SU-DHL-6 (cell line): ENCODE results near the gene XPOT.

Experiments used
- EZH2phosphoT487 ChIP-seq: fragments of 200-600 bp; sonication (generic), shearing (Covaris generic); conservative IDR thresholded peaks from 2 replicates; pipeline ENCODE4 v1.6.1; 2018; ENCODE audit warnings: mild to moderate bottlenecking, antibody characterized with exemption, low read length, moderate library complexity, mixed read lengths
- TF ChIP-seq, protein P1 (sequence below): fragments of 200-600 bp; sonication (generic); IDR thresholded peaks from one replicate; pipeline ENCODE4 v1.5.1; 2017; ENCODE audit warnings: antibody characterized with exemption, mild to moderate bottlenecking, low read length, moderate library complexity; ENCODE audit not compliant: insufficient read depth, poor library complexity, severe bottlenecking

DNA sequence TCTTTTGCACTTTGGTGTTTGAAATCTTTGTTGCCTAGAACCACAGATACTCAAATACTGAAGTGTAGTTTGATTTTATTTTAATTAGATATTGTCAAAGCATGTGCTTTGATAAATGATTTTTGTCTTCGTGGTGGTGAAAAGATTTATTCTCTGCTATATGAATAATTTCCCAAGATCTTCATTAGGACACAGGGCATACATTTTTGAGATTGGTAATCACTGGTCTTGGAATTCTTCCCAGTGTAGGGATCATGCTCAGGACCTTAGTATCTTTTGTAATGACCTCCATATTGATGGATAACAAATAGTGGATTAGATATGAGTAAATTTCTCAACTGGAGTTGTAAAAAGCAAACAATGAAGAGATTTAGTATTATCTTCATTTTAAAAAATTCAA, 76.0 kb downstream of the XPOT start:
- TF ChIP-seq, protein P1, sequence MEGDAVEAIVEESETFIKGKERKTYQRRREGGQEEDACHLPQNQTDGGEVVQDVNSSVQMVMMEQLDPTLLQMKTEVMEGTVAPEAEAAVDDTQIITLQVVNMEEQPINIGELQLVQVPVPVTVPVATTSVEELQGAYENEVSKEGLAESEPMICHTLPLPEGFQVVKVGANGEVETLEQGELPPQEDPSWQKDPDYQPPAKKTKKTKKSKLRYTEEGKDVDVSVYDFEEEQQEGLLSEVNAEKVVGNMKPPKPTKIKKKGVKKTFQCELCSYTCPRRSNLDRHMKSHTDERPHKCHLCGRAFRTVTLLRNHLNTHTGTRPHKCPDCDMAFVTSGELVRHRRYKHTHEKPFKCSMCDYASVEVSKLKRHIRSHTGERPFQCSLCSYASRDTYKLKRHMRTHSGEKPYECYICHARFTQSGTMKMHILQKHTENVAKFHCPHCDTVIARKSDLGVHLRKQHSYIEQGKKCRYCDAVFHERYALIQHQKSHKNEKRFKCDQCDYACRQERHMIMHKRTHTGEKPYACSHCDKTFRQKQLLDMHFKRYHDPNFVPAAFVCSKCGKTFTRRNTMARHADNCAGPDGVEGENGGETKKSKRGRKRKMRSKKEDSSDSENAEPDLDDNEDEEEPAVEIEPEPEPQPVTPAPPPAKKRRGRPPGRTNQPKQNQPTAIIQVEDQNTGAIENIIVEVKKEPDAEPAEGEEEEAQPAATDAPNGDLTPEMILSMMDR, result no peak
- TF ChIP-seq EZH2phosphoT487, result no peak
